Astrocyte (in vitro differentiated cells and primary cell): ENCODE data around the gene CYP4F2.
"Not testable (repeated sequence)": the region's sequence is repeated elsewhere in the genome, so short reads cannot be mapped to it uniquely, and the experiment has no call there.

Source experiments
- EZH2 ChIP-seq: IDR thresholded peaks from 2 replicates; pipeline ENCODE4 v1.6.1; 2012; ENCODE audit warnings: mild to moderate bottlenecking, low read length, inconsistent platforms; ENCODE audit not compliant: insufficient read depth
- TF ChIP-seq, protein P1 (sequence below): IDR thresholded peaks from 2 replicates; pipeline ENCODE4 v1.5.1; 2011; ENCODE audit warnings: low read depth, mild to moderate bottlenecking, inconsistent platforms, low read length, moderate library complexity; ENCODE audit not compliant: insufficient read depth

- TF ChIP-seq EZH2 = not testable (repeated sequence)
- TF ChIP-seq, protein P1, sequence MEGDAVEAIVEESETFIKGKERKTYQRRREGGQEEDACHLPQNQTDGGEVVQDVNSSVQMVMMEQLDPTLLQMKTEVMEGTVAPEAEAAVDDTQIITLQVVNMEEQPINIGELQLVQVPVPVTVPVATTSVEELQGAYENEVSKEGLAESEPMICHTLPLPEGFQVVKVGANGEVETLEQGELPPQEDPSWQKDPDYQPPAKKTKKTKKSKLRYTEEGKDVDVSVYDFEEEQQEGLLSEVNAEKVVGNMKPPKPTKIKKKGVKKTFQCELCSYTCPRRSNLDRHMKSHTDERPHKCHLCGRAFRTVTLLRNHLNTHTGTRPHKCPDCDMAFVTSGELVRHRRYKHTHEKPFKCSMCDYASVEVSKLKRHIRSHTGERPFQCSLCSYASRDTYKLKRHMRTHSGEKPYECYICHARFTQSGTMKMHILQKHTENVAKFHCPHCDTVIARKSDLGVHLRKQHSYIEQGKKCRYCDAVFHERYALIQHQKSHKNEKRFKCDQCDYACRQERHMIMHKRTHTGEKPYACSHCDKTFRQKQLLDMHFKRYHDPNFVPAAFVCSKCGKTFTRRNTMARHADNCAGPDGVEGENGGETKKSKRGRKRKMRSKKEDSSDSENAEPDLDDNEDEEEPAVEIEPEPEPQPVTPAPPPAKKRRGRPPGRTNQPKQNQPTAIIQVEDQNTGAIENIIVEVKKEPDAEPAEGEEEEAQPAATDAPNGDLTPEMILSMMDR = not testable (repeated sequence)
These were observed 54.0 kb downstream of the CYP4F2 start for GRCh38 chr19:15843894-15844222.
